ENCODE results near the gene MORC1. TPM values are rescaled to one million over a fixed set of nuclear protein-coding genes. Genes with fewer than 3 reads are reported as not detected.

The MORC1 gene
- total RNA-seq, 2 donors from 2014 or later, result not detected

DNA sequence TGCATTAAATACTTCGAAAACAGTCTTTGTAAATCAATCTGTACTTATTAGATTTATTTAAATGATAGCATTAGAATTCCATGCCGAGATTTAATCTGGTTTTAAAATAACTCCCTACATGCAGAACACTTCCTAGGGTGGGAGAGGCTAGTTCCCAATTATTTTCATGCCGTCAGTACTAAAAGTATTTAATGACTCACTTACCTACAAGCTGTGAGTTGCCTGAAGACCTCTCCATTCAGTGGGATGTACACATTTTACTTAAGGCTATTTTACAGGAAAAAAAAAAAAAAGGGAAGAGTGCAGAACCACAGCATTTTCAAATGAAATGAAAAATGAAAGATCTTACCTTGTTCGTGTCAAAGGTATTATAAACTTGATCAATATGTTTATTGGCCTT lies 164.7 kb downstream of the MORC1 start:
- TF ChIP-seq, protein P1, sequence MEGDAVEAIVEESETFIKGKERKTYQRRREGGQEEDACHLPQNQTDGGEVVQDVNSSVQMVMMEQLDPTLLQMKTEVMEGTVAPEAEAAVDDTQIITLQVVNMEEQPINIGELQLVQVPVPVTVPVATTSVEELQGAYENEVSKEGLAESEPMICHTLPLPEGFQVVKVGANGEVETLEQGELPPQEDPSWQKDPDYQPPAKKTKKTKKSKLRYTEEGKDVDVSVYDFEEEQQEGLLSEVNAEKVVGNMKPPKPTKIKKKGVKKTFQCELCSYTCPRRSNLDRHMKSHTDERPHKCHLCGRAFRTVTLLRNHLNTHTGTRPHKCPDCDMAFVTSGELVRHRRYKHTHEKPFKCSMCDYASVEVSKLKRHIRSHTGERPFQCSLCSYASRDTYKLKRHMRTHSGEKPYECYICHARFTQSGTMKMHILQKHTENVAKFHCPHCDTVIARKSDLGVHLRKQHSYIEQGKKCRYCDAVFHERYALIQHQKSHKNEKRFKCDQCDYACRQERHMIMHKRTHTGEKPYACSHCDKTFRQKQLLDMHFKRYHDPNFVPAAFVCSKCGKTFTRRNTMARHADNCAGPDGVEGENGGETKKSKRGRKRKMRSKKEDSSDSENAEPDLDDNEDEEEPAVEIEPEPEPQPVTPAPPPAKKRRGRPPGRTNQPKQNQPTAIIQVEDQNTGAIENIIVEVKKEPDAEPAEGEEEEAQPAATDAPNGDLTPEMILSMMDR (IDR thresholded peaks at IDR 0.05), result no peak
- no peaks in the 10 kb centered on the region for H3K27me3 ChIP-seq (replicated peaks; ENCODE audit: insufficient read depth)
- H3K9me3 ChIP-seq, result no peaks in the 10 kb centered on the region
- H3K4me1 ChIP-seq (ENCODE audit: control insufficient read depth in 1 of 2, low read depth in 2 of 2), result no peaks in the 10 kb centered on the region
- DNase-seq (ENCODE audit: low spot score) (no peak), ATAC-seq (ENCODE audit: insufficient number of reproducible peaks, low FRiP score, low read depth) (no peak)
- H3K27ac ChIP-seq, result no peak overlapping the region
- no peaks in the 10 kb centered on the region for H3K36me3 ChIP-seq
- H3K4me3 ChIP-seq, result no peak overlapping the region

DNA sequence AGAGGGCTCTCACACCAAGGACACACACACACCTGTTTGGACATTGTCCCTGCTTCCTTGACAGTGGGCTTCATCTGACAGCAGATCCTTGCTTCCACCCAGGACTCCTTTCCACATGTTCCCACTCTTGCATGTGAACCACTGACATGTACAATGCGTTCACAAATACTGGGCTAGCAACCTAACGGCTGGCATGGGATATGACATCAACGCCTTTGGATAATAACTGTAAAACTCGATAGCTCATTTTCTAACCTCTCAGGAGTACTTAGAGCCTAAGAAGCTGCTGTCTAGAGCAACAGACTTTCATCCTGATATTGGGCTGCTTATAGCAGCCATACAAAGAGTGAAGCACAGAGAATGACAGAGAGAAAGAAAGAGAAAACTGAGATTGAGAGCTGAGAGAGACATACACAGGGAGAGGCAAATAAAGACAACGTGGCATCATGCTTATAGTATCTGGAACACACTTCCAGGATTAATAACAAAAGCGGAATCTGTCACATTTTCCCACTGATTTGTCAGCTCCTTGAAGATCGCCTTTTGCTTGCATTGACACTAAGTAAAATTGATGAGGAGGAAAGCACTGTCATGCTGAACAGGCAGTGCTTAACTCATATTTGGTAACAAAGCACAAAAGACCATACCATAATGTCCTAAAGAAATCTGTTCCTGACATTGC lies 166.0 kb downstream of the MORC1 start:
- Histone ChIP-seq H3K9me3 (no peaks in the 10 kb centered on the region), H3K4me3 (no peak overlapping the region), H3K36me3 (no peaks in the 10 kb centered on the region), H3K27me3 (replicated peaks; ENCODE audit: insufficient read depth) (no peaks in the 10 kb centered on the region), H3K27ac (no peak overlapping the region), H3K4me1 (ENCODE audit: control insufficient read depth in 1 of 2, low read depth in 2 of 2) (no peaks in the 10 kb centered on the region)
- TF ChIP-seq, protein P1 (IDR thresholded peaks at IDR 0.05), result no peak
- DNase-seq (ENCODE audit: low spot score) (no peak), ATAC-seq (ENCODE audit: insufficient number of reproducible peaks, low FRiP score, low read depth) (no peak)

DNA sequence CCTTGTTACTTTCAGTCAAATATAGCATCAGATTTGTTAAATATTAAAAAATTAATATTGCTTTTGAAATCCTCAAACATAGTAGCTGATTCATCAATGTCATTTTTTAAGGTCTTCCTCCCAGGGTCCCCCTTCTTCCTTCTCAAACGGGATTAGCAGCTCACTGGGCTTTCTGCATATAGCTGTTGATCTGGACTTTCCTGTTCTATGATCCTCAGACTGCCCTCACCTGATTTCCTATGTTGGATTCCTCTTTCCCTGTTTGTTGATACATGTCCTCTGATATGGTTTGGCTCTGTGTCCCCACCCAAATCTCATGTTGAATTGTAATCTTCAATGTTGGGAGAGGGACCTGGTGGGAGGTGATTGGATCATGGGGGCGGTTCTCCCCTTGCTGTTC lies 170.1 kb downstream of the MORC1 start:
- H3K27me3 ChIP-seq (replicated peaks; ENCODE audit: insufficient read depth), result no peaks in the 10 kb centered on the region
- ATAC-seq (ENCODE audit: insufficient number of reproducible peaks, low FRiP score, low read depth) (no peak), DNase-seq (ENCODE audit: low spot score) (no peak)
- TF ChIP-seq, protein P1 (IDR thresholded peaks at IDR 0.05), result no peak
- H3K4me3 ChIP-seq, result no peak overlapping the region
- H3K9me3 ChIP-seq, result no peaks in the 10 kb centered on the region
- H3K4me1 ChIP-seq (ENCODE audit: control insufficient read depth in 1 of 2, low read depth in 2 of 2), result no peaks in the 10 kb centered on the region
- no peak overlapping the region for H3K27ac ChIP-seq
- no peaks in the 10 kb centered on the region for H3K36me3 ChIP-seq

DNA sequence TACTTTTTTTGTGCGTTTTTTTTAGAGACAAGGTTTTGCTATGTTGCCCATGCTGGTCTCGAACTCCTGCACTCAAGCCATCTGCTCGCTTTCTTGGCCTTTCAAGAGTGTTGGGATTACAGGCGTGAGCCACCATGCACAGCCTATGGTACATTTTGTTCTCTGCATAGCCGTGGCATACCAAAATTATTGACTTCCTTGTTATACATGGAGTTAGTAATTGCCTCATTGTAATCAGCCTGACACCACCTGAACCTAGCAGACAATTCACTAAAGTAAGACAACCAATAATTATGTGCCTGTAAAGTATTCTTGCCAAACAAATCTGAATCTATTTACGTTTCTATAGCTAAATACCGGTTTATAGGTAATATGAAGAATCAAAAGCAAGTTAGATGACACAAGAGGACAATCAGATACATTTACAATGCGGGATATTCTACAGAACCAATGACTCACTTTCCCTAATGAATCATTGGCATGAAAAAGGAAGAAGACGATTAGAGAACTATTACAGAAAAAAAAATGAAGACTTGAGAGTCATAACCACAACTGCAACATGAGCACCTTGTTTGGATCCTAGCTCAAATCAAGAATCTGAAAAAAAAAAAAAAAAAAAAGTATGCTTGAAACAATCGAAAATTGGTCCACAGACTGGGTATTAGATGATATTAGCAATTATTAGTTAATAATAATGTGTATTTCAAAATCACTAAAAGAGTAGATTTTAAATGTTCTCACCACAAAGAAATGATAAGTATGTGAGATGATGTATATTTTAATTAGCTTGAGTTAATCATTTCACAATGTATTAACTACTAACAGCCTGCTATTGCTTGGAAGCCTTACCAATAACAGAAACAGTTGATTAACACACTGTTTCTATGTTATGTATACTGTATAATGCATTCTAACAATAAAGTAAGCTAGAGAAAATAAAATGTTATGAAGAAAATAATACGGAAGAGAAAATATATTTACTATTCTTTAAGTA lies 171.3 kb downstream of the MORC1 start:
- ATAC-seq (ENCODE audit: insufficient number of reproducible peaks, low FRiP score, low read depth), result no peak
- no peak overlapping the region for H3K27ac ChIP-seq

More for the DNA sequence above, 171.3 kb downstream of the MORC1 start:
- no peaks in the 10 kb centered on the region for H3K27me3 ChIP-seq (replicated peaks; ENCODE audit: insufficient read depth)
- no peak for DNase-seq (ENCODE audit: low spot score)
- no peaks in the 10 kb centered on the region for H3K4me1 ChIP-seq (ENCODE audit: control insufficient read depth in 1 of 2, low read depth in 2 of 2)
- no peaks in the 10 kb centered on the region for H3K36me3 ChIP-seq
- H3K9me3 ChIP-seq, result no peaks in the 10 kb centered on the region
- no peak overlapping the region for H3K4me3 ChIP-seq
- TF ChIP-seq, protein P1 (IDR thresholded peaks at IDR 0.05), result no peak
